GM21360 (cell line): Measurements from ENCODE around the gene NTSR2.

Source experiments
- ATAC-seq: cut with Tn5 transposase; IDR thresholded peaks from one replicate; pipeline ENCODE4 v1.9.1; 2021; ENCODE audit warnings: mild to moderate bottlenecking, moderate library complexity; ENCODE audit not compliant: unreplicated experiment

Gene NTSR2

GRCh38 chr2:11630855-11631254, 39.1 kb downstream of the NTSR2 start:
- no peak for ATAC-seq

GRCh38 chr2:11629851-11630250, 40.1 kb downstream of the NTSR2 start:
- ATAC-seq, result no peak

- ATAC-seq, result no peak
Measured at GRCh38 chr2:11629215-11629614, 40.8 kb downstream of the NTSR2 start.

DNA sequence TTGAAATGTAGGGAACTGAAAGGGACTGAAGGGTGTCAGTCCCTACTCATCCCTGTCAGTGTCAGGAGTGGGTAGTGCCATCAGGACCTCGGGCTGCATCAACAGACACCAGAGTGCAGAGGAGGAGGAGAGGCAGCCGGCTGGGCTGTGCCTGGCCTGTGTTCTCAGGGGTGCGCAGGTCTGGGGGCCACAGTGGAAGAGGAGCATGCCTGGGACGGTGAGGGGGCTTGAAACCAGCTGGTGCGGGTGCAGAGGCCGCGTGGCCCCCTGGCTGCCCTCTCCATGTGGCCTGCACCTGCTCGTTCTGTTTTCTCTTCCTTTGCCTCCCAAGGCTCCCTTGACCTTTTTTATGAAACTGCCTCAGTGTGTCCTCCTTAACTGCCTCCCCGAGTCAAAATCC, 41.3 kb downstream of the NTSR2 start:
- no peak for ATAC-seq

DNA sequence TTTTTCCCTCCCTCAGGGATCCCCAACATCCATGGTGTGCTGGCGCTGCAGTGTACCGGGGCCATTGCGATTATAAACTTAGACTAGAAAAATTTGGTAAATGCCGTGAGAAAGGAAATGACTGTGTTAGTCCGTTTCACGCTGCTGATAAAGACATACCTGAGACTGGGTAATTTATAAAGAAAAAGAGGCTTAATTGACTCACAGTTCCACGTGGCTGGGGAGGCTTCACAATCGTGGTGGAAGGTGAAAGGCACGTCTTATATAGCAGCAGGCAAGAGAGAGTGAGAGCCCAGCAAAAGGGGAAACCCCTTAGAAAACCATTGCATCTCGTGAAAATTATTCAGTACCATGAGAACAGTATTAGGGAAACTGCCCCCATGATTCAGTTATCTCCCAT, 44.3 kb downstream of the NTSR2 start:
- no peak for ATAC-seq

- ATAC-seq, result no peak
Measured at GRCh38 chr2:11624893-11625292, 45.1 kb downstream of the NTSR2 start.

DNA sequence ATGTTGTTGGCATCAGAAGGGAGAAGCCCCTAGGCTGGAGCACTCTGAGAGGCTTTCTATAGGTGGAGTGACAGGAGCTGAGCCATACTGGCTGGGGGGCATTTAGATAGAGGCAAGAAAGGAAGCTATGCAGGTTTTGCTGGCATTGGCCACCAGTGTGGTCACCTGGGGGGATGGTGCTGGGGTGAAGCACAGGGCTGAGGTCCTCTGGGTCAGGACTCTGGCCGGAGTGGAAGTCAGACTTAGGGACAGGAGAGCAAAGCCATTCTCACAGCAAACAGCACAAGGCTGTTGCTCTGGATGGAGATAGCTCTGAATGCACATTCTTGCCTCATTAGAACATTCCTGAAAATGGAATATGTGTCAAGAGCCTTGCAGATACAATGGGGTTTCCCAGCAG, 47.4 kb downstream of the NTSR2 start:
- no peak for ATAC-seq

- ATAC-seq, result no peak
Measured at GRCh38 chr2:11621410-11621809, 48.6 kb downstream of the NTSR2 start.

DNA sequence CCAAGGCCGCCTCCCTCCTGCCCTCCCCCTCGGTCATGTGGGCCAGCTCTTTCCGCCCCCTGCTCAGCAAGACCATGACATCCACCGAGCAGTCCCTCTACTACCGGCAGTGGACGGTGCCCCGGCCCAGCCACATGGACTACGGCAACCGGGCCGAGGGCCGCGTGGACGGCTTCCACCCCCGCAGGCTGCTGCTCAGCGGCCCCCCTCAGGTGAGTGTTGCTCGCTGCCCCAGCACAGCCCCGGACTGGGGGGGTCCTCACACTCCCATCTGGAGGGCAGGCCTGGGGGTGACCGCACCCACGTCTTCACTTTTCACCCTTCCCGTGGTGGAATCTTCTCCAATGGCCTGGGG, 51.3 kb downstream of the NTSR2 start:
- no peak for ATAC-seq

DNA sequence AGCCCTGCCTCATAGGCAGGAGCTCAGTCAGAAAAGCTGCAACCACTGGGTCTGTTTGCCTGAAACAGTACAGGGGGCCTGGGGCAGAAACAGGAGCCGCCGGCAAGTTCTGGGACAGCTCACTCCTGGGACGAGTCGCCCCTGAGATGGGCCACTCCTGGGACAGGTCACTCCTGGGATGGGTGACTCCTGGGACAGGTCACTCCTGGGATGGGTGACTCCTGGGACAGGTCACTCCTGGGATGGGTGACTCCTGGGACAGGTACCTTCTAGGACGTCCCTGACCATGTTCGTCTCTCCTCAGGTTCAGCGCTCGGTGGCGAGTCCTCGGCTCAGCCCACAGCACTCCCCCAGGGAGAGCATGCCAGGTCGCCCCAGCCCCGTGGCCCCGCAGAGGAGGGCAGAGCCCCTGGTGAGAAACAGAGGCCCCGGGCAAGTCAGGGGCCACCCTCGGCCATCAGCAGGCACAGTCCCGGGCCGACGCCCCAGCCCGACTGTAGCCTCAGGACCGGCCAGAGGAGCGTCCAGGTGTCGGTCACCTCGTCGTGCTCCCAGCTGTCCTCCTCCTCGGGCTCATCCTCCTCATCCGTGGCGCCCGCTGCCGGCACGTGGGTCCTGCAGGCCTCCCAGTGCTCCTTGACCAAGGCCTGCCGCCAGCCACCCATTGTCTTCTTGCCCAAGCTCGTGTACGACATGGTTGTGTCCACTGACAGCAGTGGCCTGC, 51.8 kb downstream of the NTSR2 start:
- ATAC-seq, result no peak

DNA sequence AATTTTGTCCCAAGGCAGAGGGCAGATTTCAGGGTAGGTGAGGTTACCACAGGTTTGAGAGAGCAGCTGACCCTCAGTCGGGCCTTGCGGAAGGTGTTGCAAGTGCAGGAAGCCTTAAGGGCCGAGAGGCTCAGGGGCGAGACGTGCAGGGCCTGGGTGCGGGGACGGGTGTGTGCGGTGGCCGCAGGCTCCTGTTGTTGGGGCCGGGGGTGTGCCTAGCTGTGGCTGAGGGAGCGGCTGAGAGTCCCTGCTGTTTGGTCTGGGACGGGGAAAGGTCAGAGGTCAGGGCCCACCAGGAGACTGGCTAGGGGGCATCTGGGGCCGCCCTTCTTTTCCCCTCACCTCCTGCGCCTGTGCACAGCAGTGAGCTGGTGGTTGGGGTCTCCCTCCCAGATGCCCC, 52.5 kb downstream of the NTSR2 start:
- no peak for ATAC-seq

- ATAC-seq, result no peak
Measured at GRCh38 chr2:11616851-11617415, 53.1 kb downstream of the NTSR2 start.

DNA sequence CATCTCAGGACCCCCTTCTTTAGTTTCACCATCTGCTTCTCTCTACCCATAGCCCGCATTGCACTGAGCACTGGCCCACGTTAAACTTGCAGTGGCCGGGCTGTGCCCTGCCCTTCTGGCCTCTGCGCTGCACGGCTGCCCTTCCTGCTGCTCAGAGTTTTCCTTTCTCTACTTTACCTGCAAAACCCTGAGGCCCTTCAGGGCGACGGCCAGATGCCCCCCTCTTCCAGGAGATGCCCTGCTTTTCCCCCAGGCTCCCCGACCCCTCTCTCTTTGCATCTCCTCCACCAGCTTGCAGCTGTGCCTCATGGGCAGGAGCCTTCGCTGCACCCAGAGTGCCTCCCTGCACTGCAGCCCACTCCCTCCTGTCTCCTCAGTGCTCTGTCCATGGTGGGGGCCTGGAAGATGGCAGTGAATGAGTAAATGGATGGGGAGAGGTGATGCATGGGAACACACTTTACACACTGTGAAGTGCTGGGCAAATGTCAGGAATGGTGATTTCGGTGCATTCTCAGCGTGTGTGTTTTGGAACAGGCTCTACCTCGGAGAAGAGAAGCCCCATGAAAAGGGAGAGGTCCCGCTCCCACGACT, 53.8 kb downstream of the NTSR2 start:
- ATAC-seq, result no peak

GRCh38 chr2:11615209-11615608, 54.8 kb downstream of the NTSR2 start:
- no peak for ATAC-seq

DNA sequence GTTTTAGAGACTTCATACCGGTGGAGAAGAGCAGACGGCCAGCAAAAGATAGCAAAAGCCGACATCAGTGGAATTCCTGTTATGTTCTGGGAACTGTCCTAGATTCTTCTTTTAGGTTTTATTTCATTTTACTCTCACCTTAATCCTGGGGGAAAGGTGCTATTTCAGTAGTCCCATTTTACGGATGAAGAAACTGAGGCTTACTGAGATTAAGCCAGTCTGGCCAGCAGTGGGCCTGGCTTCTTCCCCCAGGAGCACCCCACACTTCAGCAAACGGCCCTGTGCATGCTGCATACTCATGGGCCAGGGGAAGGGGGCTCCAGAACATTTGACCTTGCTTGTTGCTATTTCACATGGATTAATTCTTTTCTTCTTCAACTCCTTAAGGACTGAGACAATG, 56.7 kb downstream of the NTSR2 start:
- ATAC-seq, result no peak

- no peak for ATAC-seq
Measured at GRCh38 chr2:11612553-11613215, 57.3 kb downstream of the NTSR2 start.

GRCh38 chr2:11611251-11611650, 58.7 kb downstream of the NTSR2 start:
- ATAC-seq, result no peak

- no peak for ATAC-seq
Measured at GRCh38 chr2:11610624-11611242, 59.3 kb downstream of the NTSR2 start.
